HG02840 (cell line): ENCODE results near the gene MED7.

ENCODE experiments used
- ATAC-seq: cut with Tn5 transposase; IDR thresholded peaks from one replicate; pipeline ENCODE4 v1.9.1; 2021; ENCODE audit warnings: mild to moderate bottlenecking, moderate library complexity, moderate number of reproducible peaks; ENCODE audit not compliant: unreplicated experiment, low FRiP score

MED7 gene

DNA sequence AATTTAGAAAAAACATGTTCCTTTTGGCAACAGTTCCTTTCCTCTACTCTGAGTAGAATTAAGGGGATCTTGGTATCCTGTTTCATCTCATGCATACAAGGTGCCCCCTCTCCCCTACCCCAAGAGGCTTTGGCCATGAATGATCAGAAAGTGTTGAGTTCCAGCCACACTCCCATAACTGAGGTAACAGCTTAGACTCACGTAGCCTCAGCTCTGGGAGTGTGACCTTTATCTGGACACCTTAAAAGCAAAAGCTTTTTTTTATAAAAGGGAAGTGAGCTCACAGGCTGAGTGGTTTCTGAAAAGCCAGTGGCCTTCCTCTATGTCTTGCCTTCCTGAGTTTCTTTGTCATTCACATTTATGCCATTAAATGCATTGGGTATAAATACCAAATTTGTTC, 32.9 kb downstream of the MED7 start:
- ATAC-seq = peak; percentile 62

DNA sequence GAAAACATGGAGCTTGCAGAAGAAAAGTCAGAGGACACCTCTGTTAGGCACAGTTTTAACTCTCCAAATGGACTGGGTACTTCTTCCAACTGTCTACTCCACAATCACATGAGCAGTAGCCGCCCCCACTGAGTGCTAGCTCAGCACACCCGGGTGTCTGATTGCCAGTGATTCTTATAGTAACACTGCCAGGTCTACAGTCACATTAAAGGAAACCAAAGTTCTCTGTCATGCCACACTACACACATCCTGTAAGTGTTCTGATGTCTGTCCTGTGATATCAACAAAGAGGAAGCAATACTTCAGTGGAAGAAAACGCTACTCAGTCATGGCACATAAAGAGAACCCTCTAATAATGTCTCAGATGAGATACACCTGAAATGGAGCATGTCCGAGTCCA, 33.7 kb downstream of the MED7 start, which contains the start of gene HAVCR2:
Gene HAVCR2, minus strand, starts transcription at position 69 of the 400 bp plus-strand sequence. Its CDS starts 61 bp downstream, at position 8.
- ATAC-seq = peak; percentile 68

DNA sequence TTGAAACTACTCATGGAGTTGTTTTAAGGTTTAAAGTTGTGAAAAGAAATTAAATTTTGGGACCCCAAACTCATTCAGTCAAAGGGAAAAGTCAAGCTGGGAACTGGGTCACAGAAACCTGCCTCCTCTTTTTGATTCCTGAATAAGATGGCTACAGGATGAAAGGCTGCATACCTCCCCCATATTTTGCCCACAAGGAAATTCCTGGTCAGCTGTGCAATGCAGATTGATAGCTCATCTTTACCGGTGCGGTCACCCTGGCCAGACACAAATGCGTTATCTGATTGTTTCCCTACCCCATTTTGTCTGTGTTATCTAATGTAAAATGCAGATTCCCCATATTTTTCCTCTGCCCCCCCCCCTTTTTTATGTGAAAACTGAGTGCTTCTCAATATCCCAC, 35.2 kb downstream of the MED7 start:
- no peak for ATAC-seq

DNA sequence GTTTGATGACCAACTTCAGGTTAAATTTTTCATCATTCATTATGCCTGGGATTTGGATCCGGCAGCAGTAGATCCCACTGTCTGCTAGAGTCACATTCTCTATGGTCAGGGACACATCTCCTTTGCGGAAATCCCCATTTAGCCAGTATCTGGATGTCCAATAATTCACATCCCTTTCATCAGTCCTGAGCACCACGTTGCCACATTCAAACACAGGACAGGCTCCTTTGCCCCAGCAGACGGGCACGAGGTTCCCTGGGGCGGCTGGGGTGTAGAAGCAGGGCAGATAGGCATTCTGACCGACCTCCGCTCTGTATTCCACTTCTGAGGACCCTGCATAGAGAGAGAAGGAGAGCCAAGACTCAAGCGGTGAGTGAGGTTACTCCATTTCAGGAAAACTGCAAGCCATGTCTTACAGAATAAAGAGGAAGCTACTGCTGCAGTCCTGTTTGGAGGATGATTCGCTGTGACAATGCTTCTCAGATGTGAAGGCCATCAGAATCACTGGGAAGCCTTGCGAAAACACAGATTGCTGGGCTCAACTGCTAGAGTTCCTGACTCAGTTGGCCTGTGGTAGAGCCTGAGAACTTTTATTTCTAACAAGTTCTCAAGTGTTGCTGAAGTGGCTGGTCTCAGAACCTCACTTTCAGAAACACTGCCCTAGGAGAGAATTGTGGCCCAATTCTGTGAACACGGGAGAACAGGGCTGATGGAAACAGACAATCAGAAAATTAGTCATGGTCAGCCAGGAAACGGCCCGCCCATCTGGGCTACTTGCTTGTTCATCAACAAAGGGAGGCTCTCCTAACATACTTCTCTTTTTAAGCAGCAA, 35.8 kb downstream of the MED7 start:
- no peak for ATAC-seq

DNA sequence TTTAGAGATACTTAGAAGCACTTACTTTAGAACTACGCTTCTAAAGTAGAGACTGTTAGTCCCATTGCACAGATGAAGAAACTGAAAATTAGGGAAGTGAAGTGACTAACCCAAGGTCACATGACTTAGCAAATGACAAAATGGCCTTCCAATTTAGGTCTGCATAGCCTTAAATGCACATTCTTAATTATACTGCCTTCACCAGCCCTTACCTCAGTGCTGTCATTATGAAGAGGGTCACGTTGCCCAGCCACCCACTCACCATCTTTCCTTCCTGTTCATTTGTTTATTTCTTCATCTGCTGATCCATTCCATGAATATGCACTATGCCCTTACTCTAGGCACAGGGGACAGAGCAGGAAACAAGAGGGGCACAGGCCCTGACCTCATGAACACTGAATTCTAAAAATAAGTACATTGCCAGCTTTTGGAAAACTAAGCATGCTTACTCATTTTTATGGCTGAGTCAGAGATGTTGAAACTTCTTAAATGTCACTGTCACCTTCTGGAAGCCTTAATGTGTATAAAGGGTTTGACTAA, 42.5 kb downstream of the MED7 start:
- no peak for ATAC-seq

DNA sequence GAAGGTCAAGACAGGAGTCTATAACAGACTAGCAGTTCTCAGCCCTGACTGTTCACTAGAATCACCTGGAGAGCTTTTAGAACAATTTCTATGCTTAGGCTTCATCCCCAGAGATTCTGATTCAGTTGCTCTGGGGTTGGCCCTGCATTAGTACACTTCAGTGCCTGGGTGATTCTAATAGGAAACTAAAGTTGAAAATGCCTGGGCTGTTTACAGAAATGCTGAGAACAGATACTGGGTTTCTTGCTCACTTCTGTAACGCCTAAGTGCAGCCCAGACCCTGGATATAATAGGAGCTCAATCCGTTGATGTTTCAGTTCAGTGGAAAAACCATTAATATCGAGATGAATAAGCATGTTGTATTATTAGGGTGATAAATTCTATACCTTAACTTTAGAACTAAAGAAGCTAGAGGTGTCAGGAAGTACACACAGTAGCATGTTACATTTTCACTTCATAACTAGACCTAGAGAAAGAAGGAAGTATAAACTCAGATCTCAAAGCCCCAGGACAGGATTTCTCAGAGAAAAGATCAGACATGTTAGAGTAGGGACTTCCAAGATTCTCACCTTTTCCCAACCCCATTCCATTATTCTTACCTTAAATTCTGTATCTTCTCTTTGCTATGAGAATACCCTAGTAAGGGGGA, 54.2 kb downstream of the MED7 start:
- no peak for ATAC-seq
